PC-9 (cell line): ENCODE results near the gene DPYD. TPM values are rescaled to one million over a fixed set of nuclear protein-coding genes. Genes with fewer than 3 reads are reported as not detected.

Source experiments
- BruUV-seq: library from RNA; stranded (reverse); fragments of 400-500 nt; replicated peaks from 2 replicates; lab custom pipeline; 2021; lab: Mats Ljungman, UMichigan
- CTCF ChIA-PET: fragments of 300-600 bp; sonication (Branson Sonifier 250); formaldehyde crosslinking; loops from one replicate; lab custom pipeline; 2022; ENCODE audit warnings: antibody characterized with exemption; lab: Charles Lee
- POLR2A ChIA-PET: fragments of 300-600 bp; sonication (Branson Sonifier 250); formaldehyde crosslinking; loops from one replicate; lab custom pipeline; 2022; ENCODE audit warnings: antibody characterized with exemption; ENCODE audit not compliant: unreplicated experiment; lab: Charles Lee
- DNase-seq, 2 experiments: peaks; one replicate each; pipeline versions ENCODE4 v3.0.0 to v3.0.0-alpha.2; 2015 to 2022; ENCODE audit warnings: mixed read lengths in 1 of 2
- H2AFZ ChIP-seq: fragments of 200-600 bp; sonication (generic); 2 replicates; pipeline ENCODE4 v1.8.1; 2017; ENCODE audit warnings: antibody characterized with exemption
- H3F3A ChIP-seq: fragments of 200-600 bp; sonication (generic); 2 replicates; pipeline ENCODE4 v1.8.1; 2017; ENCODE audit warnings: antibody characterized with exemption, mild to moderate bottlenecking, low read depth; ENCODE audit not compliant: insufficient read depth
- H3K27ac ChIP-seq: fragments of 200-600 bp; sonication (generic); 2 replicates; pipeline ENCODE4 v1.6.1; 2016; ENCODE audit warnings: mixed run types
- H3K27me3 ChIP-seq: fragments of 200-600 bp; sonication (generic); 2 replicates; pipeline ENCODE4 v1.6.1; 2016; ENCODE audit warnings: low read depth, mixed run types; ENCODE audit not compliant: insufficient read depth
- H3K36me3 ChIP-seq: fragments of 200-600 bp; sonication (generic); 2 replicates; pipeline ENCODE4 v1.6.1; 2016; ENCODE audit warnings: low read depth, mixed run types
- H3K4me1 ChIP-seq: fragments of 200-600 bp; sonication (generic); replicated peaks from 2 replicates; pipeline ENCODE4 v1.6.1; 2016; ENCODE audit warnings: mixed run types; ENCODE audit not compliant: insufficient read depth
- H3K4me2 ChIP-seq: fragments of 200-600 bp; sonication (generic); 2 replicates; pipeline ENCODE4 v1.6.1; 2017; ENCODE audit warnings: mixed run types
- H3K4me3 ChIP-seq: fragments of 200-600 bp; sonication (generic); 2 replicates; pipeline ENCODE4 v1.6.1; 2016; ENCODE audit warnings: mixed run types
- H3K79me2 ChIP-seq: fragments of 200-600 bp; sonication (generic); 2 replicates; pipeline ENCODE4 v1.6.1; 2017; ENCODE audit warnings: low read depth, mixed run types
- H3K9me2 ChIP-seq: fragments of 200-600 bp; sonication (generic); 2 replicates; pipeline ENCODE4 v1.8.1; 2017; ENCODE audit warnings: mild to moderate bottlenecking; ENCODE audit not compliant: insufficient read depth
- H3K9me3 ChIP-seq: fragments of 200-600 bp; sonication (generic); 2 replicates; pipeline ENCODE4 v1.8.1; 2016; ENCODE audit warnings: low read depth; ENCODE audit not compliant: insufficient read depth
- H4K20me1 ChIP-seq: fragments of 200-600 bp; sonication (generic); 2 replicates; pipeline ENCODE4 v1.8.1; 2017; ENCODE audit not compliant: insufficient read depth
- EZH2 ChIP-seq: fragments of 200-600 bp; sonication (generic); IDR thresholded peaks from 2 replicates; pipeline ENCODE4 v1.8.0; 2017; ENCODE audit warnings: antibody characterized with exemption, low read depth
- intact Hi-C: fragments of 100-400 bp; cut with micrococcal nuclease; formaldehyde crosslinking; loops from one replicate; pipeline ENCODE4 v1.10.0; 2022; ENCODE audit not compliant: unreplicated experiment
- total RNA-seq: library from RNA; stranded (reverse); gene quantifications from 2 replicates; pipeline ENCODE4 v1.2.3, GENCODE V29; 2021
- TF ChIP-seq, protein P1 (sequence below): fragments of 200-600 bp; sonication (generic); conservative IDR thresholded peaks from 2 replicates; pipeline ENCODE4 v1.6.1; 2017; ENCODE audit warnings: mixed run types, antibody characterized with exemption, mild to moderate bottlenecking, moderate library complexity

Gene DPYD
- total RNA-seq, 1 experiment from 2014 or later: 24.1 TPM

GRCh38 chr1:97837161-97837560 lies 83.7 kb downstream of the DPYD start:
- Histone ChIP-seq H3K27me3 (no peaks in the 10 kb centered on the region), H3K79me2 (no peaks in the 10 kb centered on the region), H3K9me3 (no peaks in the 10 kb centered on the region; the same call in 1 of the 2 replicates), H3K9me2 (no peaks in the 10 kb centered on the region; the same call in 1 of the 2 replicates), H2AFZ (no peak overlapping the region), H3F3A (no peaks in the 10 kb centered on the region), H3K27ac (no peak overlapping the region), H4K20me1 (no peaks in the 10 kb centered on the region), H3K4me2 (no peak overlapping the region), H3K4me3 (no peak overlapping the region), H3K36me3 (no peaks in the 10 kb centered on the region), H3K4me1 (no peaks in the 10 kb centered on the region)
- TF ChIP-seq EZH2: no peak
- TF ChIP-seq, protein P1, sequence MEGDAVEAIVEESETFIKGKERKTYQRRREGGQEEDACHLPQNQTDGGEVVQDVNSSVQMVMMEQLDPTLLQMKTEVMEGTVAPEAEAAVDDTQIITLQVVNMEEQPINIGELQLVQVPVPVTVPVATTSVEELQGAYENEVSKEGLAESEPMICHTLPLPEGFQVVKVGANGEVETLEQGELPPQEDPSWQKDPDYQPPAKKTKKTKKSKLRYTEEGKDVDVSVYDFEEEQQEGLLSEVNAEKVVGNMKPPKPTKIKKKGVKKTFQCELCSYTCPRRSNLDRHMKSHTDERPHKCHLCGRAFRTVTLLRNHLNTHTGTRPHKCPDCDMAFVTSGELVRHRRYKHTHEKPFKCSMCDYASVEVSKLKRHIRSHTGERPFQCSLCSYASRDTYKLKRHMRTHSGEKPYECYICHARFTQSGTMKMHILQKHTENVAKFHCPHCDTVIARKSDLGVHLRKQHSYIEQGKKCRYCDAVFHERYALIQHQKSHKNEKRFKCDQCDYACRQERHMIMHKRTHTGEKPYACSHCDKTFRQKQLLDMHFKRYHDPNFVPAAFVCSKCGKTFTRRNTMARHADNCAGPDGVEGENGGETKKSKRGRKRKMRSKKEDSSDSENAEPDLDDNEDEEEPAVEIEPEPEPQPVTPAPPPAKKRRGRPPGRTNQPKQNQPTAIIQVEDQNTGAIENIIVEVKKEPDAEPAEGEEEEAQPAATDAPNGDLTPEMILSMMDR: no peak
- CTCF ChIA-PET: no interaction called here
- DNase-seq: no peak
- intact Hi-C loops: no loop called here
- POLR2A ChIA-PET: no interaction called here
- no TSS peak for BruUV-seq

GRCh38 chr1:97834899-97835298 lies 85.9 kb downstream of the DPYD start:
- Histone ChIP-seq H3F3A (no peaks in the 10 kb centered on the region), H3K4me1 (no peaks in the 10 kb centered on the region), H4K20me1 (no peaks in the 10 kb centered on the region), H3K36me3 (no peaks in the 10 kb centered on the region), H2AFZ (no peak overlapping the region), H3K4me3 (no peak overlapping the region), H3K4me2 (no peak overlapping the region), H3K27me3 (no peaks in the 10 kb centered on the region), H3K9me2 (no peaks in the 10 kb centered on the region; the same call in 1 of the 2 replicates), H3K79me2 (no peaks in the 10 kb centered on the region), H3K27ac (no peak overlapping the region), H3K9me3 (no peaks in the 10 kb centered on the region; the same call in 1 of the 2 replicates)
- POLR2A ChIA-PET: interaction anchor here (0.6 kb wide), 2 partner anchors 15 to 665 kb away, joined by 4 to 8 read pairs; no protein-coding TSS in a partner anchor
- no TSS peak for BruUV-seq
- DNase-seq: no peak
- intact Hi-C loops: no loop called here
- CTCF ChIA-PET: no interaction called here
- no peak for TF ChIP-seq EZH2
- TF ChIP-seq, protein P1: no peak

GRCh38 chr1:97833881-97834280 lies 87.0 kb downstream of the DPYD start:
- CTCF ChIA-PET: no interaction called here
- no peak overlapping the region for H2AFZ ChIP-seq
- H3K4me2 ChIP-seq: no peak overlapping the region
- no TSS peak for BruUV-seq
- no peak for TF ChIP-seq EZH2
- TF ChIP-seq, protein P1: no peak
- no peaks in the 10 kb centered on the region; the same call in 1 of the 2 replicates for H3K9me3 ChIP-seq
- POLR2A ChIA-PET: no interaction called here
- no peak overlapping the region for H3K4me3 ChIP-seq
- no peaks in the 10 kb centered on the region for H3K27me3 ChIP-seq
- no peaks in the 10 kb centered on the region for H3K36me3 ChIP-seq
- no peaks in the 10 kb centered on the region for H3K79me2 ChIP-seq
- no peaks in the 10 kb centered on the region for H3K4me1 ChIP-seq
- H3K27ac ChIP-seq: no peak overlapping the region
- intact Hi-C loops: no loop called here
- no peaks in the 10 kb centered on the region for H3F3A ChIP-seq
- H4K20me1 ChIP-seq: no peaks in the 10 kb centered on the region
- DNase-seq: no peak
- H3K9me2 ChIP-seq: peaks cover 3% of the 10 kb centered on the region; the same call in 1 of the 2 replicates
